ENCODE data around the gene TAT.
A peak's percentile ranks its signal among the peaks of the same experiment; 100 is the strongest.

TAT gene

GRCh38 chr16:71547168-71547567 lies 29.7 kb downstream of the TAT start:
- Histone ChIP-seq H3K4me1 (no peaks in the 10 kb centered on the region), H3K36me3 (replicated peaks) (no peaks in the 10 kb centered on the region), H3K4me3 (no peak overlapping the region), H3K9me3 (no peaks in the 10 kb centered on the region), H3K27me3 (ENCODE audit: low read depth) (peaks cover 3% of the 10 kb centered on the region)
- in situ Hi-C loops (cut with MboI; ENCODE audit: low sequenced_read_pairs): no loop called here
- no peak for DNase-seq (ENCODE audit: low spot score in 2 of 2)

DNA sequence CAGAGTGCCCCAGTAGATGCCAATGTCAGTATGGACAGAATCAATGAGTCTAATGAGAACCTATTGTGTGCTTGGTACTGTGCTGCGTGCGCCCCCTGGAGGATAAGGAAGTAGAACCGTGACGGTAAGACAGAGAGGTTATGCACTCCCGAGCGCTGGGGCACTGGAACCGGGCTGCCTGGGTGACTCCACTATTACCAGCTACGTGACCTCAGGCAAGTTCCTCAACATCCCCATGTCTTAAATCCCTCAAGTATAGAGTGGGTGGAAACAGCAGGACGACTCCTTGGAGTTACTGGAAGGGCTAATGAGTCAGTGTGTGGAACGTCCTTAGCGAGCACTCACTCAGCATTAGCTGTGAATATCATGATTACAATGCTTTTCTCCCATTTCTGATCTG lies 34.5 kb downstream of the TAT start:
- Histone ChIP-seq H3K27me3 (ENCODE audit: low read depth) (peaks cover 6% of the 10 kb centered on the region), H3K4me1 (no peaks in the 10 kb centered on the region), H3K4me3 (no peak overlapping the region), H3K9me3 (no peaks in the 10 kb centered on the region), H3K36me3 (replicated peaks) (no peaks in the 10 kb centered on the region)
- peak; percentile 19 to 83 for DNase-seq (ENCODE audit: low spot score in 2 of 2)
- in situ Hi-C loops (cut with MboI; ENCODE audit: low sequenced_read_pairs): no loop called here

GRCh38 chr16:71537643-71538042 lies 39.2 kb downstream of the TAT start:
- Histone ChIP-seq H3K27me3 (ENCODE audit: low read depth) (peaks cover 6% of the 10 kb centered on the region; the same call in 1 of the 2 replicates), H3K4me3 (no peak overlapping the region), H3K9me3 (no peaks in the 10 kb centered on the region), H3K36me3 (replicated peaks) (no peaks in the 10 kb centered on the region), H3K4me1 (no peaks in the 10 kb centered on the region)
- peak; percentile 21 to 48 for DNase-seq (ENCODE audit: low spot score in 2 of 2)
- in situ Hi-C loops (cut with MboI; ENCODE audit: low sequenced_read_pairs): no loop called here

DNA sequence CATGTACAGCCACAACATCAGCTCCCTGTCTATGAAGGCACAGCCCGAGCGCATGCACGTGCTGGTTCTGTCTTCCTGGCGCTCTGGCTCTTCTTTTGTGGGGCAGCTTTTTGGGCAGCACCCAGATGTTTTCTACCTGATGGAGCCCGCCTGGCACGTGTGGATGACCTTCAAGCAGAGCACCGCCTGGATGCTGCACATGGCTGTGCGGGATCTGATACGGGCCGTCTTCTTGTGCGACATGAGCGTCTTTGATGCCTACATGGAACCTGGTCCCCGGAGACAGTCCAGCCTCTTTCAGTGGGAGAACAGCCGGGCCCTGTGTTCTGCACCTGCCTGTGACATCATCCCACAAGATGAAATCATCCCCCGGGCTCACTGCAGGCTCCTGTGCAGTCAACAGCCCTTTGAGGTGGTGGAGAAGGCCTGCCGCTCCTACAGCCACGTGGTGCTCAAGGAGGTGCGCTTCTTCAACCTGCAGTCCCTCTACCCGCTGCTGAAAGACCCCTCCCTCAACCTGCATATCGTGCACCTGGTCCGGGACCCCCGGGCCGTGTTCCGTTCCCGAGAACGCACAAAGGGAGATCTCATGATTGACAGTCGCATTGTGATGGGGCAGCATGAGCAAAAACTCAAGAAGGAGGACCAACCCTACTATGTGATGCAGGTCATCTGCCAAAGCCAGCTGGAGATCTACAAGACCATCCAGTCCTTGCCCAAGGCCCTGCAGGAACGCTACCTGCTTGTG lies 40.0 kb downstream of the TAT start:
- H3K9me3 ChIP-seq: no peaks in the 10 kb centered on the region

GRCh38 chr16:71532366-71532765 lies 44.5 kb downstream of the TAT start:
- DNase-seq (ENCODE audit: low spot score in 2 of 2): no peak
- no peaks in the 10 kb centered on the region for H3K9me3 ChIP-seq
- in situ Hi-C loops (cut with MboI; ENCODE audit: low sequenced_read_pairs): no loop called here
- H3K4me1 ChIP-seq: no peaks in the 10 kb centered on the region
- no peak overlapping the region for H3K4me3 ChIP-seq
- peaks cover 19% of the 10 kb centered on the region; the same call in 1 of the 2 replicates for H3K27me3 ChIP-seq (ENCODE audit: low read depth)
- H3K36me3 ChIP-seq (replicated peaks): no peaks in the 10 kb centered on the region

More for the DNA sequence above, 40.0 kb downstream of the TAT start:
- no peak for DNase-seq (ENCODE audit: low spot score in 2 of 2)
- H3K4me3 ChIP-seq: no peak overlapping the region
- no peaks in the 10 kb centered on the region for H3K36me3 ChIP-seq (replicated peaks)
- H3K4me1 ChIP-seq: no peaks in the 10 kb centered on the region
- in situ Hi-C loops (cut with MboI; ENCODE audit: low sequenced_read_pairs): no loop called here
- peaks cover 6% of the 10 kb centered on the region; the same call in 1 of the 2 replicates for H3K27me3 ChIP-seq (ENCODE audit: low read depth)

GRCh38 chr16:71528863-71529262 lies 48.0 kb downstream of the TAT start:
- Histone ChIP-seq H3K4me1 (no peaks in the 10 kb centered on the region), H3K9me3 (no peaks in the 10 kb centered on the region), H3K27me3 (ENCODE audit: low read depth) (peaks cover 46% of the 10 kb centered on the region), H3K36me3 (replicated peaks) (no peaks in the 10 kb centered on the region), H3K4me3 (no peak overlapping the region)
- in situ Hi-C loops (cut with MboI; ENCODE audit: low sequenced_read_pairs): no loop called here
- no peak for DNase-seq (ENCODE audit: low spot score in 2 of 2)

DNA sequence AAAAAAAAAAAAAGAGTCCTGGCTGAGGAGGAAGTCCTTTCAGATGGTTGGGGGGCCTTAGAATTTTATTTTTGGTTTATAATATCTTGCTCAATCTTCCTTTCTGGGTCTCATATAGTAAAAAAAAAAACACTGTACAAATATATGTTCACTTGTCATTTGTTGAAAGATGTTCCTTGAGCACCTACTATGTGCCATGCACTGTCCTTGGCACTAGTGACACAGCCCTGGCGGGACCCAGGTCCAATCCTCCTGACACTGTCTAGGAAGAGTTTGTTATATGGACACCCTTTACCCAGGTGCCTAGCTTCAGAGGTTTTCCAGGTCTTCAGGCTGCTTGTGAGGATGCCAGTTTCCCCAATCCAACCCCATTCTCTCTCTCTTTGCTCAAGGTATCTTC lies 48.6 kb downstream of the TAT start:
- no peak for DNase-seq (ENCODE audit: low spot score in 2 of 2)
- no peak overlapping the region for H3K4me3 ChIP-seq

DNA sequence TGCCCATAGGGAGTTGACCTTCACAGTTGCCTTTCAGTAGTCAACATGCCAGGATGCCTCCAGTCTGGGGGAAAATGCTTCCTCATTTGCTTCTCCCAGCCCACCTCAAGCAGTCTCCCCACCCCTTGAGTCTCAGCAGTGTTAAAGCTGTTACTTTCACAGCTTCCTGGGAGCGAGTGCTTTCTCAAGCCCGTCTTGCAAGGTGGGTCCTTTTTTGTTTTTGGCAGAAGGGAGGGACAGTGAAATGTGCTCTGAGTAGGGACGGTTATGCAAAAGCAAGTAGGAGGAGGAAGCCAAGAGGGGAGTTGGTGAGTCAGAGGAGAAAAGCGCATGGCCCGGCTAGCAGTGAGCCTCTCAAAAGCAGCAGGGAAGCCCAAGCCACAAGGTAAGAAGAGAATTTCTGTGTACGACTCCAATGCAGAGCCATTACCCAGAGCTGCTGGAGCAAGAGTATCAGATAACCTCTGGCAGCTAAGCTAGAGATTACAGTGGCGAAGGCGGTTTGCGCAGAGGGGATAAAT lies 50.7 kb downstream of the TAT start, which contains the start of gene CHST4:
Gene CHST4, plus strand, starts transcription at position 316 of the 521 bp plus-strand sequence. CDS start 10,252 bp downstream, outside the sequence.
- in situ Hi-C loops (cut with MboI; ENCODE audit: low sequenced_read_pairs): no loop called here
- H3K4me1 ChIP-seq: no peaks in the 10 kb centered on the region
- no peaks in the 10 kb centered on the region for H3K9me3 ChIP-seq
- H3K36me3 ChIP-seq (replicated peaks): no peaks in the 10 kb centered on the region
- DNase-seq (ENCODE audit: low spot score in 2 of 2): no peak
- no peak within 1 kb of the TSS for H3K4me3 ChIP-seq
- H3K27me3 ChIP-seq (ENCODE audit: low read depth): peaks cover 46% of the 10 kb centered on the region

More for the DNA sequence above, 48.6 kb downstream of the TAT start:
- Histone ChIP-seq H3K27me3 (ENCODE audit: low read depth) (peaks cover 46% of the 10 kb centered on the region), H3K4me1 (no peaks in the 10 kb centered on the region), H3K9me3 (no peaks in the 10 kb centered on the region), H3K36me3 (replicated peaks) (no peaks in the 10 kb centered on the region)
- in situ Hi-C loops (cut with MboI; ENCODE audit: low sequenced_read_pairs): no loop called here

- H3K4me1 ChIP-seq: no peaks in the 10 kb centered on the region
- H3K4me3 ChIP-seq: no peak overlapping the region
- H3K36me3 ChIP-seq (replicated peaks): no peaks in the 10 kb centered on the region
- H3K9me3 ChIP-seq: no peaks in the 10 kb centered on the region
- DNase-seq (ENCODE audit: low spot score in 2 of 2): no peak
- in situ Hi-C loops (cut with MboI; ENCODE audit: low sequenced_read_pairs): no loop called here
- peaks cover 37% of the 10 kb centered on the region for H3K27me3 ChIP-seq (ENCODE audit: low read depth)
Observed at GRCh38 chr16:71524566-71525553, 52.0 kb downstream of the TAT start.

GRCh38 chr16:71520550-71520949 lies 56.3 kb downstream of the TAT start:
- no peak for DNase-seq (ENCODE audit: low spot score in 2 of 2)
- H3K4me3 ChIP-seq: no peak overlapping the region
- H3K9me3 ChIP-seq: no peaks in the 10 kb centered on the region
- H3K4me1 ChIP-seq: no peaks in the 10 kb centered on the region
- in situ Hi-C loops (cut with MboI; ENCODE audit: low sequenced_read_pairs): no loop called here
- no peaks in the 10 kb centered on the region for H3K36me3 ChIP-seq (replicated peaks)
- H3K27me3 ChIP-seq (ENCODE audit: low read depth): peaks cover 14% of the 10 kb centered on the region
